ENCODE results near the gene SESN2. TPM values are rescaled to one million over a fixed set of nuclear protein-coding genes. Genes with fewer than 3 reads are reported as not detected.

The SESN2 gene
- total RNA-seq, 1 experiment from 2014 or later, result 54.0 TPM

GRCh38 chr1:28280977-28281381 lies 21.7 kb downstream of the SESN2 start:
- DNase-seq (ENCODE audit: low spot score), result no peak
- in situ Hi-C loops (cut with HindIII; ENCODE audit: low sequenced_read_pairs), result no loop called here

GRCh38 chr1:28281608-28282425 lies 22.5 kb downstream of the SESN2 start:
- in situ Hi-C loops (cut with HindIII; ENCODE audit: low sequenced_read_pairs), result no loop called here

DNA sequence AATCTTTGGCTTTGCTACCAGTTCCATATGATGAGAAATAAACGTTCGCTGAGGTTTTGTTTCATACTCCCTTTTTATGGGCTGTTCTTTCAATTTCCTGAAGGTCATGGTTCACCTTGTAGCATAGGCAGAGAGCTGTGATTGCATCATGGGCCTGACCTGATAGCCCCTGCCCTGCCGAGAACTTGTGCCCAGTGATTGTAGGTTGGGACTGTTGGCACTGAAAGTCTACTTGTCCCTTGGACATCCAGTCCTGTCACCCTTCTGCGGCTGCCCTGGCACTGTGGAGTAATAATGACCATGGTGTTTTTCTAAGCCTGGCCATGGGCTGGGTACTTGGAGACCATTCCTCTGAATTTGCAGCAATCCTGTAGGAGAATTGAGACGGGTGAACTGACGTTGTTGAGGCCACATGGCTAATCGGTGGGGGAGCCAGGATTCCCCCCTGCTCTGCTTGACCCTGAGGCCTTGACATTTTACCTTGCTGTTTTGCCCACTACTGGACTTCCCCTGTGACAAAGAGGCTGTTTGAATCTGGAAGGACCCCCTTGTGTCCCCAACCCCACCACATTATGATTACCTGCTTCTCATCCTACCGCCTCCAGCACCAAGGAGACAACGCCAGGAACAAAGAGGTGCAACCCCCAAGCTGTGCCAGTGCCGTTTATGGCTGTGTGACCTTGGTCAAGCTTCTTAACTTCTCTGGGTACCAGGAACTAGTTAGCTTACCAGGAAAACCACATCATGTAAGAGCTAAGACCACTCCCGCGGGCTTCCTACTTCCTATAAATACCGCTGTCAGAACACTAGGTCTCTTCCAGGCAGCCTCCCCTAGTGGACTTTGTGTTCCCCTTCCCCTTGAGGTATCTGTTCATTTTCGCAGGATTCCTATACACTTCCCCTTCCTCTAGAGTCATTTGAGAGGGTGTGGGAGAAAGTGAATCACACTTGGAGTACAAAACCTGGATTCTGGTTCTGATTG lies 23.4 kb downstream of the SESN2 start:
- DNase-seq (ENCODE audit: low spot score), result no peak
- in situ Hi-C loops (cut with HindIII; ENCODE audit: low sequenced_read_pairs), result no loop called here

More at GRCh38 chr1:28281608-28282425, 22.5 kb downstream of the SESN2 start:
- no peak for DNase-seq (ENCODE audit: low spot score)

- DNase-seq (ENCODE audit: low spot score), result no peak
- in situ Hi-C loops (cut with HindIII; ENCODE audit: low sequenced_read_pairs), result no loop called here
These were observed 26.8 kb downstream of the SESN2 start for GRCh38 chr1:28286111-28286510.

GRCh38 chr1:28288487-28288886 lies 29.2 kb downstream of the SESN2 start:
- in situ Hi-C loops (cut with HindIII; ENCODE audit: low sequenced_read_pairs), result no loop called here
- DNase-seq (ENCODE audit: low spot score), result no peak

GRCh38 chr1:28290851-28291250 lies 31.5 kb downstream of the SESN2 start:
- no peak for DNase-seq (ENCODE audit: low spot score)
- in situ Hi-C loops (cut with HindIII; ENCODE audit: low sequenced_read_pairs), result no loop called here

DNA sequence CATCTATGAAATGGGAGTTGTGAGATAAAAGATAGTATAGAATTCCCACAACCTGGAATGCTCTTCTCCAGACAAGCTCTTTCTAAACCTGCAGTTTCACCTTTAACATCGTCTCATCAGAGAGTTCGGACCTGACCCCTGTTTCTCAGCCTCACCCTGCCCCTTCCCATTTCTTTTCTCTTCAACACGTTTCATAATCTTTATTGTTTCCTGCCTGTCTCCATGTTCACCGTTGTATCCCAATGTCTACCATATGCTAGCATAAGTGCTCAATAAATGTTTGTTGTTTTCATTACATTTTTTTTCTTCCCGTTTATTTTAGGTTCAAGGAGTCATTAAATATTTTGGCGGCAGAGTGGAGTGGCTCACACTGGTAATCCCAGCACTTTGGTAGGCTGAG lies 32.4 kb downstream of the SESN2 start:
- no peak for DNase-seq (ENCODE audit: low spot score)
- in situ Hi-C loops (cut with HindIII; ENCODE audit: low sequenced_read_pairs), result no loop called here

GRCh38 chr1:28295936-28296335 lies 36.6 kb downstream of the SESN2 start:
- in situ Hi-C loops (cut with HindIII; ENCODE audit: low sequenced_read_pairs), result no loop called here
- no peak for DNase-seq (ENCODE audit: low spot score)

- no peak for DNase-seq (ENCODE audit: low spot score)
- in situ Hi-C loops (cut with HindIII; ENCODE audit: low sequenced_read_pairs), result no loop called here
These were observed 37.3 kb downstream of the SESN2 start for GRCh38 chr1:28296401-28297261.

DNA sequence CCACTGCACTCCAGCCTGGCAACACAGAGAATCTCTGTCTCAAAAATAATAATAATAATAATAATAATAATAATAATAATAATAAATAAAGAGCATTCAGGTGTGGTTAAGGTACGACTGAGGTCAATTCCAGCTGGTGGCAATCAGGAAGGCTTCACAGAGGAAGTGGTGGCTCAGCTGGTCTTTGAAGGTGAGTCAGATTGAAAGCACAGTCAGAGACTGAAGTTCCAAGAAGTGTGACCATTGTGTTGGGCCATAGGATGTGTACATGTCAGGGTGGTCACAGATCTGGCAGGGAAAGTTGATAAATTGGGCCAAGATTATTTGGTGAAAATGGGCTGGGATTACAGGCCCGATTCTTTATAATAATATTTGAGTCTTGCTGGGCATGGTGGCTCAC lies 38.5 kb downstream of the SESN2 start:
- in situ Hi-C loops (cut with HindIII; ENCODE audit: low sequenced_read_pairs), result no loop called here
- DNase-seq (ENCODE audit: low spot score), result no peak

- no peak for DNase-seq (ENCODE audit: low spot score)
- in situ Hi-C loops (cut with HindIII; ENCODE audit: low sequenced_read_pairs), result no loop called here
These were observed 39.1 kb downstream of the SESN2 start for GRCh38 chr1:28298438-28298837.

- in situ Hi-C loops (cut with HindIII; ENCODE audit: low sequenced_read_pairs), result no loop called here
- no peak for DNase-seq (ENCODE audit: low spot score)
These were observed 42.3 kb downstream of the SESN2 start for GRCh38 chr1:28301368-28302174.

DNA sequence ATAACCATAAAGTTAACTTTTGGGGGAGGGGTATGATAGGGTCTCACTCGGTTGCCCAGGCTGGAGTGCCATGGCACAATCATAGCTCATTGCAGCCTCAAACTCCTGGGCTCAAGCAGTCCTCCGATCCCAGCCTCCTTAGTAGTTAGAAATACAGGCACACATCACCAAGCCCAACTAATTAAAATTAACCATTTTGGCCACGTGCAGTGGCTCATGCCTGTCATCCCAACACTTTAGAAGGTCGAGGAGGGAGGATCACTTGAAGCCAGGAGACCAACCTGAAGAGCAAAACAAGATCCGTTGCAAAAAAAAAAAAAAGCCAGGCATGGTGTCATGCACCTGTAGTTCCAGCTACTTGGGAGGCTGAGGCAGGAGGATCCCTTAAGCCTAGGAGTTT lies 42.9 kb downstream of the SESN2 start:
- no peak for DNase-seq (ENCODE audit: low spot score)
- in situ Hi-C loops (cut with HindIII; ENCODE audit: low sequenced_read_pairs), result no loop called here

- DNase-seq (ENCODE audit: low spot score), result no peak
- in situ Hi-C loops (cut with HindIII; ENCODE audit: low sequenced_read_pairs), result no loop called here
These were observed 47.1 kb downstream of the SESN2 start for GRCh38 chr1:28306301-28306949.

DNA sequence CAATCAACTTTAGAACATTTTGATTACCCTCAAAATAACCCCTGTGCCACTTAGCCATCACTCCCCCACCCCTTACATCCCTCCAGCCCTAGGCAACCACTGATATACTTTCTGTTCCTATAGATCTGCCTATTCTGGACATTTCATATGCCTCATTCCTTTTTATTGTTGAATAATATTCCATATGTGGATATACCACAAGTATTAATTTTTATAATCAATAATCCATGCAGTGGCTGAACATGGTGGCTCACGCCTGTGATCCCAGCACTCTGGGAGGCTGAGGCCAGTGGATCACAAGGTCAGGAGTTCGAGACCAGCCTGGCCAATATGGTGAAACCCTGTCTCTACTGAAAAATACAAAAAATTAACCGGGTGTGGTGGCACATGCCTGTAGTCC lies 49.4 kb downstream of the SESN2 start:
- no peak for DNase-seq (ENCODE audit: low spot score)
- in situ Hi-C loops (cut with HindIII; ENCODE audit: low sequenced_read_pairs), result no loop called here

GRCh38 chr1:28309702-28310101 lies 50.4 kb downstream of the SESN2 start:
- in situ Hi-C loops (cut with HindIII; ENCODE audit: low sequenced_read_pairs), result no loop called here
- no peak for DNase-seq (ENCODE audit: low spot score)

DNA sequence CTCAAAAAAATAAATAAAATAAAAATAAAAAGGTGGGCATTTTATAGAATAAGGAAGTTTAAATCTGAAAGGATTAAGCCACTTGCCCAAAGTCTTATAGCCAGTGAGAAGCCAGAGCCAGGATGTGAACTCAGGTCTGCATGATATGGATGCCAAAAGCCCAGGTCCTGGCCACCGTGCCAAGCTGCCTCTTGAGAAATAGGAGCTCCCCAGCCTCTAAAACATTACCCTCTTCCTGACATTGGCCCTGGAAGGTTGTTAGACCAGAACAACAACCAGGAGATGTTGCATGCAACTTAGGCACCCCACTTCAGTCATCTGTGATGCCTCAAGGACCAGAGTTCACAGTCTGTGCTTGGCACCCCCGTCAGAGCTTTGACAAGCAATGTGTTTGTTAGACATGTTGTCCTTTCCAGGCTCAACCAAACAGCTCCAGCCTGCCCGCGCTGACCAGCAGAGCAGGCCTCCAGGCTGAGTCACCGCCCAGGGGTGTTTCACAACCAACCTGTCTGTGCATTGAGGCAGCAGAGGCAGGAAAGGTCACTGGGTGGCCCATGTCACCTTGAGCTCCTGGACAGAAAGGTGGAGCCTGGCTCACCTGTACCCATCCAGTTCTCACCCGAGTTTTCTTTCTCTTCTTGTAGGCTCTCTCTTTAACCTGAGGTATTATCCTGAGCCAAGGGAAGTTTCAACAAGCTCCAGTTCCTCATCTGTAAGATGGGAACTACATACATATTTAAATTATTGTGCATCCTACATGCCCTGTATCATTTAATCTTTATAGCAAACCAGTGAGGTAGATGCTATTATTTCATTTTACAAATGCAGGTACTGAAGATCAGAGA lies 54.6 kb downstream of the SESN2 start:
- in situ Hi-C loops (cut with HindIII; ENCODE audit: low sequenced_read_pairs), result no loop called here
- no peak for DNase-seq (ENCODE audit: low spot score)

Measured in G401 (cell line).